AG04450 (cell line): ENCODE measurements around the gene ADORA2A. TPM values are rescaled to one million over a fixed set of nuclear protein-coding genes. Genes with fewer than 3 reads are reported as not detected.

Experiments
- CTCF ChIA-PET: fragments of 300-600, 350-600 bp; formaldehyde crosslinking; extraction: SDS; loops from one replicate; lab custom pipeline; 2022; ENCODE audit warnings: antibody characterized with exemption, inconsistent platforms; lab: Charles Lee
- POLR2A ChIA-PET: fragments of 350-600 bp; formaldehyde crosslinking; extraction: SDS; loops from one replicate; lab custom pipeline; 2021; ENCODE audit warnings: antibody characterized with exemption, inconsistent platforms; lab: Yijun Ruan, JAX
- DNase-seq: peaks from one replicate; pipeline ENCODE4 v3.0.0-alpha.2; 2011; ENCODE audit warnings: low read depth, low spot score
- H3K27ac ChIP-seq: one replicate; pipeline ENCODE4 v1.5.1; 2012; ENCODE audit warnings: low read depth, low read length, control low read depth
- H3K27me3 ChIP-seq: one replicate; pipeline ENCODE4 v1.6.0; 2012; ENCODE audit warnings: low read length; ENCODE audit not compliant: control insufficient read depth, insufficient read depth
- H3K4me3 ChIP-seq: 2 replicates; pipeline ENCODE4 v1.5.1; 2011; ENCODE audit warnings: mild to moderate bottlenecking, low read depth, low read length, control low read depth
- H3K9me3 ChIP-seq: 2 replicates; pipeline ENCODE4 v1.5.1; 2012; ENCODE audit warnings: low read length; ENCODE audit not compliant: control insufficient read depth, insufficient read depth
- polyA plus RNA-seq: library from polyadenylated mRNA; depleted of rRNA; stranded (reverse); fragments of >200 nt; gene quantifications from 2 replicates; pipeline ENCODE4 v1.2.3, GENCODE V29; 2011
- TF ChIP-seq, protein P1 (sequence below): IDR thresholded peaks from 2 replicates; pipeline ENCODE4 v1.5.1; 2011; ENCODE audit warnings: low read depth, low read length, control low read depth, inconsistent platforms

The ADORA2A gene
- polyA plus RNA-seq, 1 experiment, result 0.19 TPM

- no peak overlapping the region for H3K27ac ChIP-seq
- H3K4me3 ChIP-seq, result no peak overlapping the region
- CTCF ChIA-PET, result no interaction called here
- H3K9me3 ChIP-seq, result no peaks in the 10 kb centered on the region; the same call in 1 of the 2 replicates
- DNase-seq, result no peak
- TF ChIP-seq, protein P1, sequence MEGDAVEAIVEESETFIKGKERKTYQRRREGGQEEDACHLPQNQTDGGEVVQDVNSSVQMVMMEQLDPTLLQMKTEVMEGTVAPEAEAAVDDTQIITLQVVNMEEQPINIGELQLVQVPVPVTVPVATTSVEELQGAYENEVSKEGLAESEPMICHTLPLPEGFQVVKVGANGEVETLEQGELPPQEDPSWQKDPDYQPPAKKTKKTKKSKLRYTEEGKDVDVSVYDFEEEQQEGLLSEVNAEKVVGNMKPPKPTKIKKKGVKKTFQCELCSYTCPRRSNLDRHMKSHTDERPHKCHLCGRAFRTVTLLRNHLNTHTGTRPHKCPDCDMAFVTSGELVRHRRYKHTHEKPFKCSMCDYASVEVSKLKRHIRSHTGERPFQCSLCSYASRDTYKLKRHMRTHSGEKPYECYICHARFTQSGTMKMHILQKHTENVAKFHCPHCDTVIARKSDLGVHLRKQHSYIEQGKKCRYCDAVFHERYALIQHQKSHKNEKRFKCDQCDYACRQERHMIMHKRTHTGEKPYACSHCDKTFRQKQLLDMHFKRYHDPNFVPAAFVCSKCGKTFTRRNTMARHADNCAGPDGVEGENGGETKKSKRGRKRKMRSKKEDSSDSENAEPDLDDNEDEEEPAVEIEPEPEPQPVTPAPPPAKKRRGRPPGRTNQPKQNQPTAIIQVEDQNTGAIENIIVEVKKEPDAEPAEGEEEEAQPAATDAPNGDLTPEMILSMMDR, result no peak
- POLR2A ChIA-PET, result no interaction called here
- H3K27me3 ChIP-seq, result no peaks in the 10 kb centered on the region
These were observed 14.9 kb downstream of the ADORA2A start for GRCh38 chr22:24442352-24442744.

GRCh38 chr22:24443668-24444067, 16.3 kb downstream of the ADORA2A start:
- POLR2A ChIA-PET, result interaction anchor here (0.6 kb wide), 1 partner anchor 41 kb away, joined by 3 read pairs; no protein-coding TSS in a partner anchor
- no peak overlapping the region for H3K4me3 ChIP-seq
- no peak for DNase-seq

GRCh38 chr22:24444251-24444650, 16.9 kb downstream of the ADORA2A start:
- Histone ChIP-seq H3K4me3 (no peak overlapping the region), H3K9me3 (no peaks in the 10 kb centered on the region; the same call in 1 of the 2 replicates), H3K27me3 (no peaks in the 10 kb centered on the region), H3K27ac (no peak overlapping the region)
- ChIA-PET POLR2A (no interaction called here), CTCF (interaction anchor here (0.6 kb wide), 1 partner anchor 169 kb away, joined by 4 read pairs; no protein-coding TSS in a partner anchor)
- TF ChIP-seq, protein P1, result no peak
- DNase-seq, result no peak

More at GRCh38 chr22:24443668-24444067, 16.3 kb downstream of the ADORA2A start:
- Histone ChIP-seq H3K27me3 (no peaks in the 10 kb centered on the region), H3K9me3 (no peaks in the 10 kb centered on the region; the same call in 1 of the 2 replicates), H3K27ac (no peak overlapping the region)
- CTCF ChIA-PET, result no interaction called here
- TF ChIP-seq, protein P1, result no peak

DNA sequence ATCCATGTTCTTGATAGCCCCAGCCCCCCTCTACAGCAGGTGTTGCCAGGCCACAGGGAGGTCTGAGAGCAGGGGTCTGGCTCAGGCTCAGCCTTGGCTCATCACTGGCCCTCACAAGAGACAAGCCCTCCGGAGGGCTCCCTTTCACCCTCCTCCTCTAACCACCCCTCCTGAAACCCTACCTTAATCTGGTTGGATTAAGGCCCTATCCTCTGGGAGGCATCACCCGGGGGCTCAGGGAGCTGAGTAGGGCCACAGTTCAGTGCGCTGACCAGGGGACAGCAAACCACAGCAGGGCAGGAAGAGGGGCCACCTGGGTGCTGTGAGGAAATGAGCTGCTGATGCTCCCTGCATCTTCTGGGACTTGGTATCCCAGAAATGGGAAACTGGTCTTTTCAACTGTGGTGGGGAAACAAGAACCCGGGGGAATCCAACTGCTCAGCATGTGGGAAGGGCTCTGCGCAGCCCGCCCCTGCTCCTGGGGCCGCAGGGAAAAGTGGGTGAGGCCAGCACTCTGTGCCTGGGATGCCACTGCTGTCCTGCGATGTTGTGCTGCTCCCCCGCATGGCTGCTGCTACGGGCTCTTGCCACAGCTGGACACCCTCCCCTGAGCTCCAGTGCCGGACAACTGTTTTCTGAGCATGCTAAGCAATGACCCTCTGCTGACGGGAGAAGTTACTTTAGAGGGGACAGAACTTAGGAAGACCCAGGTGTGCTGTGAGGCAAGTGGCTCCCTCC, 17.5 kb downstream of the ADORA2A start:
- Histone ChIP-seq H3K27me3 (no peaks in the 10 kb centered on the region), H3K9me3 (no peaks in the 10 kb centered on the region; the same call in 1 of the 2 replicates), H3K4me3 (no peak overlapping the region), H3K27ac (no peak overlapping the region)
- TF ChIP-seq, protein P1, result no peak
- DNase-seq, result no peak
- ChIA-PET CTCF (no interaction called here), POLR2A (no interaction called here)

- Histone ChIP-seq H3K4me3 (no peak overlapping the region), H3K9me3 (no peaks in the 10 kb centered on the region; the same call in 1 of the 2 replicates), H3K27ac (no peak overlapping the region), H3K27me3 (no peaks in the 10 kb centered on the region)
- POLR2A ChIA-PET, result no interaction called here
- DNase-seq, result no peak
- TF ChIP-seq, protein P1, result no peak
- CTCF ChIA-PET, result no interaction called here
These were observed 18.3 kb downstream of the ADORA2A start for GRCh38 chr22:24445481-24446259.
